Smooth muscle cell (in vitro differentiated cells): Measurements from ENCODE around the gene TMEM151A. TPM values are rescaled to one million over a fixed set of nuclear protein-coding genes. Genes with fewer than 3 reads are reported as not detected.
A peak's percentile ranks its signal among the peaks of the same experiment; 100 is the strongest.

Source experiments
- DNase-seq: peaks from one replicate; lab custom pipeline; 2025; ENCODE audit not compliant: unreplicated experiment; lab: John Stamatoyannopoulos, UW
- H2AFZ ChIP-seq: fragments of 200-600 bp; sonication (generic); 2 replicates; pipeline ENCODE4 v1.6.0; 2016; ENCODE audit warnings: antibody characterized with exemption, low read depth, mild to moderate bottlenecking
- H3F3A ChIP-seq: fragments of 200-600 bp; sonication (generic); 2 replicates; pipeline ENCODE4 v1.6.0; 2017; ENCODE audit warnings: antibody characterized with exemption, low read depth
- H3K27ac ChIP-seq: fragments of 200-600 bp; sonication (generic); 2 replicates; pipeline ENCODE4 v1.5.1; 2016; ENCODE audit warnings: low read depth, mild to moderate bottlenecking
- H3K27me3 ChIP-seq: fragments of 200-600 bp; sonication (generic); 2 replicates; pipeline ENCODE4 v1.6.1; 2016; ENCODE audit warnings: low read depth, mild to moderate bottlenecking
- H3K36me3 ChIP-seq: fragments of 200-600 bp; sonication (generic); 2 replicates; pipeline ENCODE4 v1.5.1; 2016; ENCODE audit warnings: low read depth
- H3K4me1 ChIP-seq: fragments of 200-600 bp; sonication (generic); 2 replicates; pipeline ENCODE4 v1.5.1; 2016; ENCODE audit warnings: low read depth
- H3K4me2 ChIP-seq: fragments of 200-600 bp; sonication (generic); 2 replicates; pipeline ENCODE4 v1.6.0; 2016; ENCODE audit warnings: mild to moderate bottlenecking
- H3K4me3 ChIP-seq: fragments of 200-600 bp; sonication (generic); 2 replicates; pipeline ENCODE4 v1.5.1; 2016; ENCODE audit warnings: mild to moderate bottlenecking
- H3K79me2 ChIP-seq: fragments of 200-600 bp; sonication (generic); 2 replicates; pipeline ENCODE4 v1.6.0; 2016; ENCODE audit warnings: low read depth, mild to moderate bottlenecking
- H3K9ac ChIP-seq: fragments of 200-600 bp; sonication (generic); 2 replicates; pipeline ENCODE4 v1.6.0; 2016; ENCODE audit warnings: low read depth
- H3K9me3 ChIP-seq: fragments of 200-600 bp; sonication (generic); replicated peaks from 2 replicates; pipeline ENCODE4 v1.5.1; 2016; ENCODE audit warnings: low read depth
- H4K20me1 ChIP-seq: fragments of 200-600 bp; sonication (generic); 2 replicates; pipeline ENCODE4 v1.6.0; 2016; ENCODE audit warnings: low read depth
- WGBS: methylation state at CpG from one replicate; pipeline ENCODE4 v1.1.7; 2016; ENCODE audit warnings: low lambda C conversion rate; 5-methylcytosine and 5-hydroxymethylcytosine counted together
- polyA plus RNA-seq: library from polyadenylated mRNA; unstranded; fragments of >200 nt; fragmentation: Nextera tagmentation; extraction: Ambion mirVana; gene quantifications from 2 replicates; pipeline ENCODE4 v1.2.1, GENCODE V29; 2016
- total RNA-seq: library from RNA; depleted of rRNA; stranded (reverse); fragments of >200 nt; gene quantifications from 2 replicates; pipeline ENCODE4 v1.2.3, GENCODE V29; 2014
- TF ChIP-seq, protein P1 (sequence below): fragments of 200-600 bp; sonication (generic); IDR thresholded peaks from 2 replicates; pipeline ENCODE4 v1.5.1; 2017; ENCODE audit warnings: borderline replicate concordance, mild to moderate bottlenecking, antibody characterized with exemption; ENCODE audit not compliant: insufficient read depth, poor library complexity, severe bottlenecking

TMEM151A gene
- total and polyA plus RNA-seq, 2 experiments from 2014 or later: 0.18 to 0.64 TPM

DNA sequence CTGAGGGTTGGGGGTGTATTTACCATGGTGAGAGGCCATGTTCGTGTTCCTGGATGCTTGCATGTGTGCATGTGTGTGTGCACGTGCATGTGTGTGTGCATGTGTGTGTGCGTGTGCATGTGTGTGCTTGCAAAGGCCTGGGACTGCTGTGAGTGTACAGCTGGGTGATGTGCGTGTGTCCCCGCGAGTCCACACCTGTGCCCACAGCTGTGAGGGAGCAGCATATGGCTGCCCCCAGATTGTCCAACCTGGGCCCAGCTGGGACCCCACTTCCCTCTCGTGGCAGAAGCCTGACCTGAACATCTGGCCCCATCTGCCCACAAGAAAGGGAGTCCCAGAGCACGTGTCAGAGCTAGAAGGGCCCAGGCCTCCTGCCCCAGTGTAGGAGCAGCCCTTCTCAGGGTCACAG lies 33.6 kb downstream of the TMEM151A start:
- TF ChIP-seq, protein P1, sequence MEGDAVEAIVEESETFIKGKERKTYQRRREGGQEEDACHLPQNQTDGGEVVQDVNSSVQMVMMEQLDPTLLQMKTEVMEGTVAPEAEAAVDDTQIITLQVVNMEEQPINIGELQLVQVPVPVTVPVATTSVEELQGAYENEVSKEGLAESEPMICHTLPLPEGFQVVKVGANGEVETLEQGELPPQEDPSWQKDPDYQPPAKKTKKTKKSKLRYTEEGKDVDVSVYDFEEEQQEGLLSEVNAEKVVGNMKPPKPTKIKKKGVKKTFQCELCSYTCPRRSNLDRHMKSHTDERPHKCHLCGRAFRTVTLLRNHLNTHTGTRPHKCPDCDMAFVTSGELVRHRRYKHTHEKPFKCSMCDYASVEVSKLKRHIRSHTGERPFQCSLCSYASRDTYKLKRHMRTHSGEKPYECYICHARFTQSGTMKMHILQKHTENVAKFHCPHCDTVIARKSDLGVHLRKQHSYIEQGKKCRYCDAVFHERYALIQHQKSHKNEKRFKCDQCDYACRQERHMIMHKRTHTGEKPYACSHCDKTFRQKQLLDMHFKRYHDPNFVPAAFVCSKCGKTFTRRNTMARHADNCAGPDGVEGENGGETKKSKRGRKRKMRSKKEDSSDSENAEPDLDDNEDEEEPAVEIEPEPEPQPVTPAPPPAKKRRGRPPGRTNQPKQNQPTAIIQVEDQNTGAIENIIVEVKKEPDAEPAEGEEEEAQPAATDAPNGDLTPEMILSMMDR: no peak
- H3F3A ChIP-seq: peaks cover 3% of the 10 kb centered on the region
- no peaks in the 10 kb centered on the region for H3K9me3 ChIP-seq
- H3K36me3 ChIP-seq: no peaks in the 10 kb centered on the region
- no peak overlapping the region for H3K9ac ChIP-seq
- H3K27ac ChIP-seq: peak overlapping the region; percentile 94
- no peak for DNase-seq
- WGBS: 77% methylated on average over 6 of the region's 8 CpGs
- peak overlapping the region; percentile 46 for H3K4me2 ChIP-seq
- H3K27me3 ChIP-seq: no peaks in the 10 kb centered on the region
- peaks cover 28% of the 10 kb centered on the region for H3K4me1 ChIP-seq
- no peak overlapping the region for H3K4me3 ChIP-seq
- no peaks in the 10 kb centered on the region for H3K79me2 ChIP-seq
- no peaks in the 10 kb centered on the region for H4K20me1 ChIP-seq
- H2AFZ ChIP-seq: no peak overlapping the region

DNA sequence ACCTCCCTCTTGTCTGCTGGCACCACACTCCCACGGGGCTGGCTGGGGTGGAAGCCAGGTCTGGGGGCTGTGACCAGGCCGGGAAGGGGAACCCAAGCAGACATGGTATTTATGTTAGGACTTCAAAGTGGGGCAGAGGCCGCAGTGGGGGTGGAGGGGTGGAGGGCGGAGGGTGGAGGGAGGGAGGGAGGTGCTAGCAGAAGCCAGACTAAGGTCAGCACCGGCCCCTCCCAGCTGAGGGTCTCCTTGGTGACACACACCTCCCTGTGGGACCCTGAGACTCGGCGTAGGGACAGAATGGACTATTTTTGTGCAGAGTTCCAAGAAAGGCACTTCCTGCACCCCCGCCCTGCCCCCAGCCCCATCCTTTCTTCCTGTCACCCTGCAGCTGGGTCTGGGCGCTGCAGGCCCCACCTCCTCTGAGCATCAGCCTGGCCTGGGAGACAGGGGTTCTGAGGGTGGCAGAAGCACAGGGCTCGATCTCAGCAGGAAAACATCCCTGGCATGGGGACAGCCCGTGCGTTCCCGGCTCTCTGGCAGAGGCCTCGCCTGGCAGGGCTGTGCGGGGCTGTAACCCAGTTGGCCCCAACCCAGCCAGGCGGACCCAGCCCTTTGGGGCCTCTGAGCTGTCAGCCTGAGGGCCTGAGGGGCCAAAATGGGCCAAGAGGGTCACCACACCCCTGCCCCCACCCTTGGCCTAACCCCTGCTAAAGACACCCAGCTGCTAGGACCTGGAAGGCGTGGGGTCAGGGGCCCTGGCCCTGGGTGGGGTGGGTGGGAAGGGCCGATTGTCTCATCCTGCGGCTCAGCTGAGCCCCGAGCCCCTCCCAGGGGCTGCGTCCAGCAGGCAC lies 34.8 kb downstream of the TMEM151A start:
- DNase-seq: no peak
- H3K4me1 ChIP-seq: peaks cover 28% of the 10 kb centered on the region
- peak overlapping the region; percentile 94 for H3K27ac ChIP-seq
- peak overlapping the region; percentile 69 for H3K9ac ChIP-seq
- no peaks in the 10 kb centered on the region for H3K27me3 ChIP-seq
- H3K9me3 ChIP-seq: no peaks in the 10 kb centered on the region
- 15% methylated on average over 14 of the region's 21 CpGs for WGBS
- no peaks in the 10 kb centered on the region for H4K20me1 ChIP-seq
- no peaks in the 10 kb centered on the region for H3K79me2 ChIP-seq
- H3K36me3 ChIP-seq: no peaks in the 10 kb centered on the region
- H3F3A ChIP-seq: peaks cover 3% of the 10 kb centered on the region
- H3K4me3 ChIP-seq: no peak overlapping the region
- H3K4me2 ChIP-seq: peak overlapping the region; percentile 70
- no peak overlapping the region for H2AFZ ChIP-seq
- TF ChIP-seq, protein P1: no peak

DNA sequence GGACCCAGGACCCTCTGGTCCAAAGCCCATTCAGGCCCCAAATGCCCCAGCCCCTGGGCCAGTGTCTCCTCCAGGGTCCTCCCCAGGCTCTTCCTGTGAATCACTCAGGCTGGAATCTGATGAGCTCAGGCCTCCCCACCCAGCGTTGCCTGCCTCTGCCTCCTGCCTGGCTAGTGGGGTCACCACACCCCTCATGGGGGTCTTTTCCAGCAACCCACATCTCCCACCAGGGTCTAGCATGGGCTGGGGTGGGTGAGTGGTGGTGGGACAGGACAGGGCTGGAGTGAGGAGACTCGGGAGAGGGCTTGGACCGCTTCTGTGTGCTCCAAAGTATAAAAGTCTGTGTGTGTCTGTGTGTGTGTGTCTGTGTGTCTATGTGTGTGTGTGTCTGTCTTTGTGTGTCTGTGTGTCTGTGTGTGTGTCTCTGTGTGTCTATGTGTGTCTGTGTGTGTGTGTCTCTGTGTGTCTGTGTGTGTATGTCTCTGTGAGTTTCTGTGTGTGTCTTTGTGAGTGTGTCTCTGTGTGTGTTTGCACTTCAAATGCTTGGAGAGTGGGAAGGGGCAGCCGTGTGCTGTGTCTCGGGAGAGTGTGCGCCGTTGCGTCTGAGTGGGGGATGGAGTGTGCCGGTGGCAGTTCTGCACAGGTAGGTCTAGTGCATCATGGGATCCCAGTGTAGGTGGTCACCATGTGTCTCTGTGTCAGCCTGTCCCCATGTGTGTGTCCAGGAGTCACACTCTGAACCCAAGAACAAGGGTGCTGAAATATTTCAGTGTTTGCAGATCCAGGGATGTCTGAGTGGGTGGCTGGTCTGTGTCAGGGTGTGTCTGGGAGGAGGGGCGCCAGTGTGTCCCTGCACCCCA lies 35.7 kb downstream of the TMEM151A start:
- no peak for DNase-seq
- no peaks in the 10 kb centered on the region for H3K36me3 ChIP-seq
- H3K79me2 ChIP-seq: no peaks in the 10 kb centered on the region
- H3K4me2 ChIP-seq: peak overlapping the region; percentile 70
- peaks cover 3% of the 10 kb centered on the region for H3F3A ChIP-seq
- H4K20me1 ChIP-seq: no peaks in the 10 kb centered on the region
- no peaks in the 10 kb centered on the region for H3K9me3 ChIP-seq
- peak overlapping the region; percentile 94 for H3K27ac ChIP-seq
- no peak overlapping the region for H3K4me3 ChIP-seq
- H3K27me3 ChIP-seq: no peaks in the 10 kb centered on the region
- H2AFZ ChIP-seq: peak overlapping the region; percentile 24
- WGBS: 65% methylated on average over 10 of the region's 10 CpGs
- TF ChIP-seq, protein P1: no peak
- peak overlapping the region; percentile 69 for H3K9ac ChIP-seq
- H3K4me1 ChIP-seq: peaks cover 28% of the 10 kb centered on the region
